ENCODE results near the gene UNKL.

DNA sequence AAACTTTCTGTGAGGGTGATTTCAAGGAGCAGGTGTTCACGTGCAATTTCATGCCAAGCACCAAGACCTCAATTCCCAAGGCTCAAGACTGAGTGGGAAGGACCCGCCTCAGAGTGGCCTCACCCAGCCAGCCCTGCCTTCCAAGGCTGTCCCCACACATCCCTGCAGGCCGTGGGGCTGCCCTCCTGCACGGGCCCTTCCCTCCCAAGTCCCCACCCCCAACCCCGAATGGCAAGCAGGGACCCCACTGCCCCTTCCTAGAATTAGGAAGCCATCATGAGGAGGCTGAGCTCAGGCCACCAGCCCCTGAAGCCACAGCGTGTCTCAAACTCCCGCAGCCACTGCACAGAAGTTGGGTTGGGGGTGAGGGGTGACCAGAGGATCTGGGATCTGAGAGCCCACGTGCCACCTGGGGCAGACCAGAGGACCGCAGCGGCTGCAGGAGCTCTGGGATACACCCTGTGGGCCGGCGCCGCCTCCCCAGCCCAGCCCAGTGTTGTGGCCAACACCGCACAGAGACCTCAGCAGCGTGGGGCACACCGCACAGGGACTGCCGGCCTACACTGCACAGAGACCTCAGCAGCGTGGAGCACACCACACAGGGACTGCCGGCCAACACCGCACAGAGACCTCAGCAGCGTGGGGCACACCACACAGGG is 42.1 kb downstream of the UNKL start:
- TF ChIP-seq SIN3A (IDR thresholded peaks at IDR 0.05; ENCODE audit: borderline replicate concordance, insufficient read depth, low read length) = no peak
- no peak for TF ChIP-seq POLR2AphosphoS5 (IDR thresholded peaks at IDR 0.05; ENCODE audit: low read depth, low read length)
- TF ChIP-seq, protein P1, sequence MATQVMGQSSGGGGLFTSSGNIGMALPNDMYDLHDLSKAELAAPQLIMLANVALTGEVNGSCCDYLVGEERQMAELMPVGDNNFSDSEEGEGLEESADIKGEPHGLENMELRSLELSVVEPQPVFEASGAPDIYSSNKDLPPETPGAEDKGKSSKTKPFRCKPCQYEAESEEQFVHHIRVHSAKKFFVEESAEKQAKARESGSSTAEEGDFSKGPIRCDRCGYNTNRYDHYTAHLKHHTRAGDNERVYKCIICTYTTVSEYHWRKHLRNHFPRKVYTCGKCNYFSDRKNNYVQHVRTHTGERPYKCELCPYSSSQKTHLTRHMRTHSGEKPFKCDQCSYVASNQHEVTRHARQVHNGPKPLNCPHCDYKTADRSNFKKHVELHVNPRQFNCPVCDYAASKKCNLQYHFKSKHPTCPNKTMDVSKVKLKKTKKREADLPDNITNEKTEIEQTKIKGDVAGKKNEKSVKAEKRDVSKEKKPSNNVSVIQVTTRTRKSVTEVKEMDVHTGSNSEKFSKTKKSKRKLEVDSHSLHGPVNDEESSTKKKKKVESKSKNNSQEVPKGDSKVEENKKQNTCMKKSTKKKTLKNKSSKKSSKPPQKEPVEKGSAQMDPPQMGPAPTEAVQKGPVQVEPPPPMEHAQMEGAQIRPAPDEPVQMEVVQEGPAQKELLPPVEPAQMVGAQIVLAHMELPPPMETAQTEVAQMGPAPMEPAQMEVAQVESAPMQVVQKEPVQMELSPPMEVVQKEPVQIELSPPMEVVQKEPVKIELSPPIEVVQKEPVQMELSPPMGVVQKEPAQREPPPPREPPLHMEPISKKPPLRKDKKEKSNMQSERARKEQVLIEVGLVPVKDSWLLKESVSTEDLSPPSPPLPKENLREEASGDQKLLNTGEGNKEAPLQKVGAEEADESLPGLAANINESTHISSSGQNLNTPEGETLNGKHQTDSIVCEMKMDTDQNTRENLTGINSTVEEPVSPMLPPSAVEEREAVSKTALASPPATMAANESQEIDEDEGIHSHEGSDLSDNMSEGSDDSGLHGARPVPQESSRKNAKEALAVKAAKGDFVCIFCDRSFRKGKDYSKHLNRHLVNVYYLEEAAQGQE (IDR thresholded peaks at IDR 0.05; ENCODE audit: insufficient read depth in 1 of 2, low read depth in 2 of 2, low read length in 2 of 2) = no peak
- TF ChIP-seq TAF1 (IDR thresholded peaks at IDR 0.05; ENCODE audit: borderline replicate concordance, insufficient read depth, low read length) = no peak
